ENCODE measurements around the gene NECAP2.
"Not testable (repeated sequence)": the region's sequence is repeated elsewhere in the genome, so short reads cannot be mapped to it uniquely, and the experiment has no call there.

GRCh38 chr1:16505870-16506269, 65.3 kb downstream of the NECAP2 start:
- TF ChIP-seq CTCF, POLR2A (IDR thresholded peaks at IDR 0.05): not testable (repeated sequence)
